HuH-7 (cell line): ENCODE measurements around the gene MPZL1.

Experiments used
- DNase-seq: peaks from one replicate; pipeline ENCODE4 v3.0.0; 2011; ENCODE audit warnings: low spot score

MPZL1 gene

GRCh38 chr1:167751676-167752075, 29.9 kb downstream of the MPZL1 start:
- DNase-seq: no peak

- DNase-seq: no peak
These were observed 30.6 kb downstream of the MPZL1 start for GRCh38 chr1:167752219-167752985.

GRCh38 chr1:167755654-167756053, 33.9 kb downstream of the MPZL1 start:
- DNase-seq: no peak

- DNase-seq: peak; percentile 12
These were observed 35.1 kb downstream of the MPZL1 start for GRCh38 chr1:167756730-167757405.

- no peak for DNase-seq
These were observed 35.9 kb downstream of the MPZL1 start for GRCh38 chr1:167757433-167758309.

- DNase-seq: no peak
These were observed 39.6 kb downstream of the MPZL1 start for GRCh38 chr1:167761400-167761799.

- no peak for DNase-seq
These were observed 40.4 kb downstream of the MPZL1 start for GRCh38 chr1:167762061-167762746.

- DNase-seq: no peak
These were observed 41.9 kb downstream of the MPZL1 start for GRCh38 chr1:167763525-167764220.

- DNase-seq: no peak
These were observed 42.9 kb downstream of the MPZL1 start for GRCh38 chr1:167764458-167765330.

- no peak for DNase-seq
These were observed 43.7 kb downstream of the MPZL1 start for GRCh38 chr1:167765496-167765895.

- DNase-seq: no peak
These were observed 44.8 kb downstream of the MPZL1 start for GRCh38 chr1:167766538-167766937.

- DNase-seq: no peak
These were observed 46.0 kb downstream of the MPZL1 start for GRCh38 chr1:167767761-167768160.

GRCh38 chr1:167770127-167770526, 48.3 kb downstream of the MPZL1 start:
- no peak for DNase-seq

- no peak for DNase-seq
These were observed 50.7 kb downstream of the MPZL1 start for GRCh38 chr1:167772436-167772835.

GRCh38 chr1:167773516-167773915, 51.7 kb downstream of the MPZL1 start:
- DNase-seq: no peak

GRCh38 chr1:167774710-167775109, 52.9 kb downstream of the MPZL1 start:
- DNase-seq: no peak

- no peak for DNase-seq
These were observed 53.4 kb downstream of the MPZL1 start for GRCh38 chr1:167775178-167775577.

GRCh38 chr1:167776151-167776550, 54.4 kb downstream of the MPZL1 start:
- DNase-seq: no peak

- DNase-seq: no peak
These were observed 55.0 kb downstream of the MPZL1 start for GRCh38 chr1:167776616-167777268.

- DNase-seq: no peak
These were observed 55.5 kb downstream of the MPZL1 start for GRCh38 chr1:167777269-167777650.
